Measurements from ENCODE around the gene RBM19.

Gene RBM19

DNA sequence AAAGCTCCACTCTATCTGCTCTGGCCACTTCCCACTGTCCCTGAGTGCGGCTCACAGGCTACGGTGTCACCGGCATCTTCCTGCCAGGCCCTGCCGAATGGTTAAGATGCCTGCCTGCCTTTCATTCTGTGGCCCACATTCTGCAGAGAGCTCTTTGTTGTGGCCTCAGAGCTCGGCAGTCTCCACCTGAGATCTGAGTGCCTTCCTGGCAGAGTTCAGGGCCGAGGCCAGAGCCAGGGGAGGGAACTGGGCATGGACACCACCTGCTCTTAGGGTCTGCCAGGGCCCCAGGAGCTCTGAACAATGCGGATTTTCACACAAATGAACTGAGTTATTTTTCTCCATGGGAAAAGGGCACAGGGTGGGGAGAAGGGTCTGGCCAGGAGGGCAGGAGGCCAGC lies 127.2 kb downstream of the RBM19 start:
- no peak for DNase-seq (ENCODE audit: low read depth in 2 of 2, low spot score in 1 of 2)

DNA sequence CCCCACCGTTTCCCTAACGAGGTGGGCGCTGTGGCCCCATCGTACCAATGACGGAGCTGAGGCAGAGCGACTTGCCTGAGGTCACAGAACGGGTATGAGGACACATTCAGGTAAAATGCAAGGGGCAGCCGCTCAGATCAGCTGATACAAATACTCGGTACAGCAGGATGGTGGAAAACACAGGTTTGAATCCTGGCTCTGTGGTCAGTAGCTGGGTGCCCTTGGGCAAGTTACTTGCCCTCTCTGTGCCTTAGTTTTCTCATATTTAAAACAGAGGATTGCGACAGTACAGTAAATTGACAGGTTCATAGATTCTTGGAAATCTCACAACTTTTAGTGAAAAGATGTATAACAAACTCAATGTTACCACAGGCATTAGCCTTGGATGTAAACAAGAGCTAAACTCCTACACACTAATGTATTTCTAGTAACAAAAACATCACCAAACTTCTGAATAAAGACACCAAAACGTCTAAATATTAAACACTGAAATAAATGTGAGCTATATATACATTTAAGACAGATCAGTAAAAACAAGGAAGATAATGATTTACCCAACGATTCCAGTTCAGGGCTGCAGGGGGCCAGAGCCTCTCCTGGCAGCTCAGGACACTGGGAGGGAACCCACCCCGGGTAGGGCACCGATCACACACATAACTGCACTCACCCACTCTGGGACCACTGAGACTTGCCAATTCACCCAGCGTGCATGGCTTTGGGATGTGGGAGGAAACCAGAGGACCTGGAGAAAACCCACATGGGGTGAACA lies 128.4 kb downstream of the RBM19 start:
- DNase-seq (ENCODE audit: low read depth in 2 of 2, low spot score in 1 of 2) = no peak

GRCh38 chr12:113837084-113837483 lies 129.0 kb downstream of the RBM19 start:
- no peak for DNase-seq (ENCODE audit: low read depth in 2 of 2, low spot score in 1 of 2)

DNA sequence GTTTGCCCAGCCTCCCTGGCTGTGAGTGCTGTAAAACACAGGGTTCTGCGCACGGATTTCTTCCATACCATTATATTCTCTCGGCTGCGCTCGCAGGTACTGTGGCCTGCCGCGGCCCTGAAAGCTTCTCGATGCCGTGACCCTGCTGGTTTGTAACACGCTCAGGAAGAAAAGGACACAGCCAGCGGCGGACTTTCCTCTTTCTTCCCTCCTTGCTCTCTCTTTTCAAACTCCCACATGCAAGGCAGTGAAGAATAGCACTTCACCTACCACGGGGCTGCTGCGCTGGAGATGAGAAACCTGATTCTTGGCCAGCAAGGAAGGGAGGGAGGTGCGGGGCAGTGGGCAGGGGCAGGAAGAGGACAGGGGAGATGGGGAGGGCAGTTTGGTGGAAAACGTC lies 130.2 kb downstream of the RBM19 start:
- DNase-seq (ENCODE audit: low read depth in 2 of 2, low spot score in 1 of 2) = no peak

- no peak for DNase-seq (ENCODE audit: low read depth in 2 of 2, low spot score in 1 of 2)
Observed at GRCh38 chr12:113835433-113835832, 130.7 kb downstream of the RBM19 start.

GRCh38 chr12:113833422-113833821 lies 132.7 kb downstream of the RBM19 start:
- no peak for DNase-seq (ENCODE audit: low read depth in 2 of 2, low spot score in 1 of 2)

DNA sequence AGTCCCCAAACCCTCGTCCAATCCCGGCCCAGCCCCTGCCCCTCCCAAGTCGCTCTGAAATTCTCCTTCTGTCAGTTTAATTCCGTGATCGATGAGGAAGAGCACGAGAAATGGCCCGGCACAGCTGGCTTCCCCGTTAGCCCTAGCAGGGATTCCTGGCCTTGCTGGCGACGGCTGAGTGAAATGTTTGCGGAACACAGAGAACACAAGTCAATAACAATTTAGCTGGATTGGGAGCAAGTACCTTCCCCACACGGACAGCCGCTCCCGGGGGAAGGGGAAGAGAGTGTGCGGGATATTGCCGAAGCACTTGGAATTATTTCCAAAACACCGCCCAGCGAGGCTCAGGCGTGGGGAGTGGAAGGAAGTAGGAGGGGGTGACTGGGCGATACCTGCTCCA lies 134.6 kb downstream of the RBM19 start:
- no peak for DNase-seq (ENCODE audit: low read depth in 2 of 2, low spot score in 1 of 2)

GRCh38 chr12:113831016-113831415 lies 135.1 kb downstream of the RBM19 start:
- DNase-seq (ENCODE audit: low read depth in 2 of 2, low spot score in 1 of 2) = no peak

DNA sequence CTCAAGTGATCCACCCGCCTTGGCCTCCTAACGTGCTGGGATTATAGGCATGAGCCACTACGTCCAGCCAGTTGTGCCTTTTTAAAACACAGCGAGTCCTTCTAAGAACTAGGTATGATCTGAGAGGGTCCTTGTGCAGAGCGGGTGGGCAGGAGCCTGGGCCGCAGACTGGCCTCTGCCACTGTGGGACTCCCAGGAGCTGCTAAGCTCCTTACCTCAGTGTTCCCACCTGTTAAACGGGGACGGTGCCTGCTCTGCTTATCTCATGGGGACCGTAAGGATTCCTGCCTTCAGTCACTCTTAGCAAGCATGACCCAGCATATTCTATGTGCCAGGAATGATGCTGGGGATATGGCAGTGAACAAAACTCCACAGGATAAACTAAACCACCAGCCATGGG lies 136.9 kb downstream of the RBM19 start:
- DNase-seq (ENCODE audit: low read depth in 2 of 2, low spot score in 1 of 2) = no peak

DNA sequence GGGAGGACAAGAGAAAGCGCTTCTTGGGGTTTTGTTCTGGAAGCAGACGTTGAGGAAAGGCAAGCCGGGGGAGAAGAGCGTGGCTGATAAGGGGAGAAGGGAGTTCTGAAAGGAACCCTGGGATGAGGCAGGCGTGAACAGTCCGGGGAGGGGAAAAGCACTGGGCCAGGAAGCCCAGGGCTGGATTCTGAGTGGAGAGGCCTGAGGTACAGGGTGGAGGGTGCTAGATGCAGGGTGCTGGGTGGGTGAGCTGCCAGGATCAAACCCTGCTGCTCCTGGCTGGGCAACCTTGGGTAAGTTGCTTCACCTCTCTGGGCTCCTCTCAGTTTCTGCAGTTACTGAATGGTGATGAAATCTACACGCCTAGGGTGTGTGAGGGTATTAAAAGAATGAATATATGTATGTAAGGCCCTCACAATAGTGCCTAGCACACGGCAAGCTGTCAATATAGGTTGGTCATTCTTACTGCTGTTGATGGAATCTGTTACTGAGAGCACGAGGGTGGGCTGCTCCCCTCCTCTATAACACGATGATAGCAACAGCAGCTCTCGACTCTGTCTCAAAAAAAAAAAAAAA lies 138.5 kb downstream of the RBM19 start:
- DNase-seq (ENCODE audit: low read depth in 2 of 2, low spot score in 1 of 2) = no peak

- DNase-seq (ENCODE audit: low read depth in 2 of 2, low spot score in 1 of 2) = no peak
Observed at GRCh38 chr12:113826805-113827538, 139.2 kb downstream of the RBM19 start.

DNA sequence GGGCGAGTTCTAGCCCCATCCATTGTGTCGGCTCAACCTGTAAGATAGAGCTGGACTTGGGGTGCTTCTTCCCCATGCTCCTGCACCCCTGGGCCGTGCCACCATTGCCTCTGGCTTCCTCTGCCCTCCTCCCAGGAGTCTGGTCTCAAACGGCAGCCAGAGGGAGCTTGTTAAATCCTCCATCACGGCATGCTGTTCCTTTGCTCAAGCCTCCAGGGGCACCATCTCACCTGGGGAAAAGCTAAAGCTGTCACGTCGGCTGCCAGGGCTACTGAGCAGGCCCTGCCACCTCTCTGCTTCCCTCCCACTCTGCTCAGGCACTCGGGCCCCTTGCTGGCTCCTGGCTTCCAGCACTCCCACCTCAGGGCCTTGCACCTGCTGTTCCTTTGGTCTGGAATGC lies 140.4 kb downstream of the RBM19 start:
- no peak for DNase-seq (ENCODE audit: low read depth in 2 of 2, low spot score in 1 of 2)

DNA sequence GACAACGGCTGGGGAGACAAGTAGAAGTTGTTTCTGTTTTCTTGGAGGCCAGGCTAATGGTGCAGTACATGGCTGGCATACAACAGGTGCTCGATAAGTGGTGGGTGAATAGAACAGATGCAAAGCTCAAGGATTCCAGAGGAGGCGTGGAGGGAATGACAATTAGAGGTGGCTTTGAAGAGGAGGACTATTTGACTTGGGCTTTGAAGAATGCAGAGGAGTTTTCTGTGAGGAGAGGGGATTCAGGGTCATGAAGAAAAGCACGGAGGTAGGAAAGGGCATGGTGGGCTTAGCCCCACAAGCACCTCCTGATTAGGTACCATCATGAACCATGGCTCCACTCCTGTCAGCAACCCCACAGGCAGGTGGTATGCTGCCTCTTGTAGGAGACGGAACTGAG lies 142.3 kb downstream of the RBM19 start:
- DNase-seq (ENCODE audit: low read depth in 2 of 2, low spot score in 1 of 2) = no peak

GRCh38 chr12:113823016-113823415 lies 143.1 kb downstream of the RBM19 start:
- no peak for DNase-seq (ENCODE audit: low read depth in 2 of 2, low spot score in 1 of 2)

- no peak for DNase-seq (ENCODE audit: low read depth in 2 of 2, low spot score in 1 of 2)
Observed at GRCh38 chr12:113820842-113821241, 145.3 kb downstream of the RBM19 start.

DNA sequence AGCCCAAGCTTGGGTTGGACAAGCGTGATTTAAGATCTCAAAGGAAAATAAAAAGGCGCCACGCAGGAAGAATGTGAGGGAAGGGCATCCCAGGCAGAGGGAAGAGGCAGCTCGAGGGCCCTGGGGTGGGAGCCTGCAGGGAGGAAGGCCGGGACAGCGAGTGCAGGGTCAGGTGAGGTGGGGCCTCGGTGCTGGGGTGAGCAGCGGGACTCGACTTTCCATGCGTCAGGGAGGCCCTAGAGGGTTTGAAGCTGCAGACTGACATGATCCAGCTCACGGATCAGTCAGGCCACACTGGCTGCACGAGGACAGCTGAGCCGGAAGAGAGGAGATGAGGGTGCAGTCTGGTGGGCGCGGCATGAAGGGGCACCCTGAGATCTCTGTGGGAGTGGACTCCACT lies 145.8 kb downstream of the RBM19 start:
- DNase-seq (ENCODE audit: low read depth in 2 of 2, low spot score in 1 of 2) = no peak

- DNase-seq (ENCODE audit: low read depth in 2 of 2, low spot score in 1 of 2) = no peak
Observed at GRCh38 chr12:113819495-113819894, 146.6 kb downstream of the RBM19 start.

DNA sequence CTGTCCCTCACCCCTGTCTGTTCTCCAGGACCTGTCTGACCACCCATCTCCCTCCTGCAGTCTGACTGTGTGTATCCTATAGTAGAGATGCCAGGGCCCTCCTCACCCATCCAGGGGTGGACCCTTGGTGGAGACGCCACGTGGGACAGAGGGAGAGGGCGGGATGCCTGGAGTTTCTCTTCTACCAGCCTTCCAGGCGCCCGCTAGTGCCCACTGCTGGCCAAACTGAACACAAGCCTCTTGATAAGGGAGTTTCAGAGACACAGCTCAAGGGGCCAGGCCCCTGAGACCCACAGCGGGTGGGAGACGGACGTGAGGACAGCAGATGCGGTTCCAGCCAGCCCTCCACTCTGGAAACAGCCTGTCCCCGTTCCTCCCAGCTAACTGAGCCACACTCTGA lies 147.3 kb downstream of the RBM19 start:
- DNase-seq (ENCODE audit: low read depth in 2 of 2, low spot score in 1 of 2) = no peak

DNA sequence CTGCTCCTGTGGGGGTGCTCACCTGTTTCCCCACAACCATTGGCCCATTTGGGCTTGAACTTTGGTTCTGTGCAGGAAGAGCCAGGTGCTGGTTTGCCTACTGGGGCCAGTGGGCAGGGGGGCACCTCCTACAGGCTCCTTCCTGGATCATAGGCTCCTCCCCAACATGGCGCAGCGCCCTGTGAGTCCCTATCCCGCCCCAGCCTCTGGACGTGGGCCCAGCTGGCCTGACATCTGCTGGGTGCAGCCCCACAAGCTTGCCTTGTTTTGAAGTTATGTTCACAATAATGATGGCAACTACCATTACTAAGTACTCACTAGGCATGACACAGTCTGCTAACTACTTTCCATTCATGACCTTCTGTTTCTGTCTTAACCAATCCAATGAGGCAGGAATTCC lies 147.8 kb downstream of the RBM19 start:
- DNase-seq (ENCODE audit: low read depth in 2 of 2, low spot score in 1 of 2) = no peak

GRCh38 chr12:113816866-113817265 lies 149.3 kb downstream of the RBM19 start:
- DNase-seq (ENCODE audit: low read depth in 2 of 2, low spot score in 1 of 2) = no peak

DNA sequence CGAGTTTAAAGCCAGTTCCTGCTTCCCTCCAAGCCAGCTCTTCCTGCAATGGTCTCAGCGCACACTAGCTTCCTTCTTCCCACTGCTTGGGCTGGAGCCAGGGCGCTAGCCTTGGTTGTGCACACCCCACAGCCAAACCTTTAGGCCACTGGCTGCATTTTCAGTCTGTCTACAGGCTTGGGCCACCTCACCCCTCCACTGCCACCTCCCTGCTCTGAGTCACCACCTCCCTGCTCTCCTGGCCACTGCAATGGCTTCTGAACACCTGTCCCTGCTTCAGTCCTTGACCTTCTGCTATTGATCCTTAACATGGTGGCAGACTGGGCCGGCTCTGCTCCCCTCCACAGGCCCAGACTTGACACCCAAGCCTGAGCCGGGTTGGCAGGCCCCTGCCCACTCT lies 151.1 kb downstream of the RBM19 start:
- no peak for DNase-seq (ENCODE audit: low read depth in 2 of 2, low spot score in 1 of 2)

DNA sequence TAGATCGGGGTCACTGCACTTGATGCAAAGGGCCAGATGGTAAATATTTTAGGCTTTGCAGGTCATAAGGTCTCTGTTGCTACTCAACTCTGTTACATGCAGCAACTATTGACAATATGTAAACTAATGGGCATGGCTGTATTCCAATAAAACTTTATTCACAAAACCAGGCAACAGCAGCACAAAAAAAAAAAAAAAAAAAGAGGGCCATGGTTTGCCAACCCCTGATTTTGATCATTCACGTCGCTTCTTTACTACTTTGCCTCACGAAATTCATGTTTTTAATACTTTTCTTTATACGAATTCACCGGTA lies 152.9 kb downstream of the RBM19 start:
- DNase-seq (ENCODE audit: low read depth in 2 of 2, low spot score in 1 of 2) = no peak
